Neural cell (in vitro differentiated cells): ENCODE results near the gene CD101.

ENCODE experiments used
- CTCF ChIP-seq: fragments of 450-650 bp; IDR thresholded peaks from 2 replicates; pipeline ENCODE4 v1.5.1; 2014; ENCODE audit warnings: antibody characterized with exemption, mild to moderate bottlenecking, moderate library complexity; ENCODE audit not compliant: poor library complexity, severe bottlenecking
- EP300 ChIP-seq: fragments of 450-650 bp; conservative IDR thresholded peaks from 2 replicates; pipeline ENCODE4 v1.6.1; 2014; ENCODE audit warnings: antibody characterized with exemption, mild to moderate bottlenecking, moderate library complexity; ENCODE audit not compliant: poor library complexity, severe bottlenecking
- EZH2 ChIP-seq: fragments of 200-600, 300-800 bp; shearing (Covaris generic), sonication (generic); IDR thresholded peaks from 2 replicates; pipeline ENCODE4 v1.6.1; 2014; ENCODE audit warnings: antibody characterized with exemption, low read length, borderline replicate concordance, mild to moderate bottlenecking; ENCODE audit not compliant: insufficient read depth, poor library complexity, severe bottlenecking
- MXI1 ChIP-seq: fragments of 450-650 bp; conservative IDR thresholded peaks from 2 replicates; pipeline ENCODE4 v1.6.1; 2014; ENCODE audit warnings: antibody characterized with exemption, mild to moderate bottlenecking; ENCODE audit not compliant: poor library complexity, severe bottlenecking
- POLR2AphosphoS5 ChIP-seq: IDR thresholded peaks from 2 replicates; pipeline ENCODE4 v1.6.1; 2012
- SMC3 ChIP-seq: fragments of 450-650 bp; conservative IDR thresholded peaks from 2 replicates; pipeline ENCODE4 v1.6.1; 2014; ENCODE audit warnings: antibody characterized with exemption, mild to moderate bottlenecking, moderate library complexity; ENCODE audit not compliant: poor library complexity

GRCh38 chr1:117058810-117059209 is 57.2 kb downstream of the CD101 start:
- TF ChIP-seq CTCF (no peak), POLR2AphosphoS5 (no peak), EP300 (no peak), EZH2 (no peak), MXI1 (no peak), SMC3 (no peak)
